GM18951 (cell line): ENCODE data around the gene CYP21A2.
"Not testable (repeated sequence)": the region's sequence is repeated elsewhere in the genome, so short reads cannot be mapped to it uniquely, and the experiment has no call there.

Source experiments
- POLR2A ChIP-seq: IDR thresholded peaks from 4 replicates; pipeline ENCODE4 v1.6.1; 2011; ENCODE audit warnings: mild to moderate bottlenecking; ENCODE audit not compliant: insufficient read length, insufficient read depth; ENCODE audit errors: extremely low read depth
- in situ Hi-C: fragments of 300-500 bp; cut with MboI; formaldehyde crosslinking; loops from one replicate; pipeline ENCODE4 v1.12.0; 2022; ENCODE audit warnings: low sequenced_read_pairs, mixed read lengths, inconsistent platforms; ENCODE audit not compliant: unreplicated experiment

The CYP21A2 gene

DNA sequence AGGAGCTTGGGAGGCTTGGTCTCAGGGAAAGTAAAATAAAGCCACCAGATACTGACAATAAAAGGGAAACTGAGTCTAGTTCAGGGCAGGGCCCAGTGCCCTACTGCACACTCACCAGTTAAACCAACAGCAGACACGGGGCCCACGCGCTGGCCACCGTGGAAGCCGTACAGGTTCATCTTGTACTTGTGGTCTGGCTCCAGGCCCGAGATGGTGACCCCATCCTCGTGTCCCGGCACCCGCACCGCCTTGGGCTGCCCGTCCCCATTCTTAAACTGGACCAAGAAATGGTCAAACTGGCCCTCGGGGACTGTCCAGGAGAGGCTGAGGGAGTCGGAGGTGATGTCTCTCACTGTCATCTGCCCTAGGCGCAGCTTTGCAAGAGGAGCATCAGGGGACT lies 26.5 kb downstream of the CYP21A2 start:
- in situ Hi-C loops, result no loop called here
- TF ChIP-seq POLR2A, result no peak

DNA sequence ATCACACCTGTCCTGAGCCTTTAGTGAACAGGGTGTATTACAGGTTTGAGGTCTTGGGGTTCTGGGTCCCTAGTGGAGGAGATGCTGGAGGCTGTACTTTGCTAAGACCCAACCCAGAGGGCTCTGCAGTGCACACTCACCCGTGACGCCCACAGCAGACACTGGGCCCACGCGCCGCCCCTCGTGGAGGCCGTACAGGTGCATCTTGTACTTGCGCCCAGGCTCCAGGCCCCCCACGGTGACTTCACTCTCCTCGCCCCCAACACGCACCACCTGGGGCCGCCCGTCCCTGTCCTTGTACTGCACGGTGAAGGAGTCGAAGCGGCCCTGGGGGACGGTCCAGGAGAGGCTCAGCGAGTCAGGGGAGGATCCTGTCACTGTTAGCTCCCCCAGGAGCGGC lies 29.3 kb downstream of the CYP21A2 start:
- in situ Hi-C loops, result not testable (repeated sequence)

- in situ Hi-C loops, result not testable (repeated sequence)
Measured at GRCh38 chr6:32068315-32068714, 30.1 kb downstream of the CYP21A2 start.

GRCh38 chr6:32068867-32069266 lies 30.7 kb downstream of the CYP21A2 start:
- no peak for TF ChIP-seq POLR2A
- in situ Hi-C loops, result no loop called here

GRCh38 chr6:32069460-32069859 lies 31.2 kb downstream of the CYP21A2 start:
- in situ Hi-C loops, result no loop called here
- no peak for TF ChIP-seq POLR2A

DNA sequence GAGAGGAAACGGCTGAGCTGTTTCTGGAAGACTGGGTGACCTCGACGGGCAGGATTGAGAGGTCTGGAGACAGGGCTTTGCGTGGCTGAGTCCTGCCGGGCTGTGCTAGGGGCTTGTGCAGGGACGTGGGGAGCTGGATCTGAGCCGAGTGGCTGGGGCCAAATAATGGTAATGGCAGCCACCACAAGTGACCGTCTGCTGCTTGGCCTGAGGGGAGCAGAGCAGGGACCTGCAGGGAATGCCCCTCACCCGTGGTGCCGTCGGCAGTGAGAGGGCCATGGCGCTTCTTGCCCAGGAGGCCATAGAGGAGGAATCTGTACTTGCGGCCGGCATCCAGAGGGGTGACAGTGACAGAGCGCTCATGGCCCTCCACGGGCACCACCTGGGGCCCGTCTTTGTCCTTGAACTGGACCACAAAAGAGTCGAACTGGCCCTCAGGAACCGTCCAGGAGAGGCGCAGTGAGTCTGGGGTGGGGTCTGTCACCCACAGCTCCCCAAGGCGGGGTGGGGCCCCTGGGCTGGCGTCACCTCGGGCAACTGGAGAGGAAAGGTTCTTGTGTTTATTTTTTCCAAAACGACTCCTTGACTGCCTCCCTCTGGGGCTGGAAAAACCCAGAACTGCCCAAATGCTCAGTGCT lies 31.8 kb downstream of the CYP21A2 start:
- in situ Hi-C loops, result no loop called here
- no peak for TF ChIP-seq POLR2A

DNA sequence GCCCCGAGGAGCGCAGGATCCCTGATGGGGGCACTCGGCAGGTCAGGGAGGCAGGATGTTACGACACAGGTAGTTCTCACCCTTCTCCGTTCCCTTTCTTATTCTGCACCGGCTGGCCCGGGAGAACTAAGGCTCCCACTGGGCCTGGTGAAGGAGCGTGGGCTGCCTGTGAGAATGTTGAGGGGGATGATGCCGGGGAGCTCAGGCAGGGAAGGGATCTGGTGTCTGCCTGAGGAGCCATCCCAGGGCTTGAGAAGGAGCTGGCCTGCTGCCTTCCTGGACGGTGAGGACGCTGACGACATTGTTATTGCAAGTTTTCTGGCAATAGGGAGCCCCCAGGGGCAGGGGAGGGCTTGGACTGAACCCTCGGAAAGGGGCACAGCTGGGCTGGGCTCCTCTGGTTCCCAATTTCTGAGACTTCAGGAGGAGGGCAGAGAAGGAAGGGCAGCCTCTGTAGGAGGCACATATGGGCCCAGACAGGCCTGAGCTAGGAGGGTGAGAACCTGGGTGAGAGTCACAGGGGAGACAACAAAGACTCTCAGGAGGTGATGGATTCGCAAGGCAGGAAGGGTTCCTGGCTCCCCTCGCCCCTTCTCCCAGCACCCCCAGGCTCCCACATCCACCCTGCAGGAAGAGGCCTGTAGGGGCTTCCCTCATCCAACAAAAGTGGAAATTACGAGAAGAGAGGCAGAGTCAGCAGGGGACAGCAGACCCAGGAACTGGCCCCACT lies 32.8 kb downstream of the CYP21A2 start:
- in situ Hi-C loops, result no loop called here
- TF ChIP-seq POLR2A, result no peak

DNA sequence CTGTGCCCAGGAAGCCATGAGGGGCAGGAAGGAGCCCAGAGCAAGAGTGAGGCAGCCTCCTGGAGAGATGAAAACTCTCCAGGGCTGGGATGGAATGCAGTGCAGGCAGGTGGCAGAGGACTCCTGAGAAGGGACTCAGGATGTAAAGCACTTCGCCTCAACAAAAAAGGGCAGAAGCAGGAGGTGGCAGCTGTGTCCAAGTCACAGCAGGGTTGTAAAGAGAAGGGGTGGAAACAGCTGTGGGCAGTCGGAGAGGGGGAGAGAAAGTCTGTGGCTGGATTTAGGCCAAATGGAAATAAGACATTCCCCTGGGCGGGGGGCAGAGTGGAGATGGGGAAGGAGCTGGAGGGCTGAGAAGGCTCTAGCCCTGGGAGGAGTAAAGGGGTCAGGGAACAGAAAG lies 34.9 kb downstream of the CYP21A2 start:
- in situ Hi-C loops, result no loop called here

GRCh38 chr6:32073613-32074012 lies 35.4 kb downstream of the CYP21A2 start:
- TF ChIP-seq POLR2A, result no peak
- in situ Hi-C loops, result no loop called here

More for the DNA sequence above, 34.9 kb downstream of the CYP21A2 start:
- TF ChIP-seq POLR2A, result no peak

- in situ Hi-C loops, result no loop called here
- TF ChIP-seq POLR2A, result no peak
Measured at GRCh38 chr6:32074996-32075532, 36.8 kb downstream of the CYP21A2 start.

GRCh38 chr6:32075781-32076180 lies 37.6 kb downstream of the CYP21A2 start:
- no peak for TF ChIP-seq POLR2A

GRCh38 chr6:32076321-32076809 lies 38.1 kb downstream of the CYP21A2 start:
- TF ChIP-seq POLR2A, result no peak
- in situ Hi-C loops, result no loop called here

More at GRCh38 chr6:32075781-32076180, 37.6 kb downstream of the CYP21A2 start:
- in situ Hi-C loops, result no loop called here

DNA sequence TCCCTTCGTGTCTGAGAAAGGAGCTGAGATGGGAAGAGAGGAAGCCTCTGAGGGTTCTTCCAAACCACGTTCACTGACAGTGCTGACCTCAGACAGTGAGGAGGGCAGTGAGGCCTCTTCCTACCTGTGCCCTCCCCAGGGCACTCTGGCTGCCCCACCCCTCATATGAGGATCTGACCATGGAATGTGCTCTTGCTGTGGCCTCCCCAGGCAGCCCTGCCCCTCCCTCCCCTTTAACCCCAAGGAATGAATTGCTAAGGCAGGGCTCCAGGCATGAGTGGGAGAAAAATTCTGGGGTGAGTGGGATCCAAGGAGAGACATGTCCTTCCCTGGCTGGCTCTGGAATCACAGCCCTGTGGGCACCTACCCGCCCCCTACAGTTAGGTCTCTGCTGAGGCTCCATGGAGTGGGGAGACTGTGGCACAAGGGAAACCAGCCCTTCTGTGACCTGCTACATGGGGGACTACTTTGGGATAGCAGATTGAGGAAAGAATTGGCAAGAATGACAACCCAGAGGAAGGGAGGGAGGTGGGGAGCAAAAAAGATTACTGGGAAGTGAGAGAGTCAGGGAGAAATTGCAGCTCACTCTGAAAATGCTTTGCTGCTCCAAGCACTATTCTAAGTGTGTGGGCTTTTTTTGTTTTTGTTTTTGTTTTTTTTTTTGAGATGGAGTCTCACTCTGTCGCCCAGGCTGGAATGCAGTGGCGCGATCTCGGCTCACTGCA lies 41.5 kb downstream of the CYP21A2 start:
- in situ Hi-C loops, result no loop called here
- no peak for TF ChIP-seq POLR2A

DNA sequence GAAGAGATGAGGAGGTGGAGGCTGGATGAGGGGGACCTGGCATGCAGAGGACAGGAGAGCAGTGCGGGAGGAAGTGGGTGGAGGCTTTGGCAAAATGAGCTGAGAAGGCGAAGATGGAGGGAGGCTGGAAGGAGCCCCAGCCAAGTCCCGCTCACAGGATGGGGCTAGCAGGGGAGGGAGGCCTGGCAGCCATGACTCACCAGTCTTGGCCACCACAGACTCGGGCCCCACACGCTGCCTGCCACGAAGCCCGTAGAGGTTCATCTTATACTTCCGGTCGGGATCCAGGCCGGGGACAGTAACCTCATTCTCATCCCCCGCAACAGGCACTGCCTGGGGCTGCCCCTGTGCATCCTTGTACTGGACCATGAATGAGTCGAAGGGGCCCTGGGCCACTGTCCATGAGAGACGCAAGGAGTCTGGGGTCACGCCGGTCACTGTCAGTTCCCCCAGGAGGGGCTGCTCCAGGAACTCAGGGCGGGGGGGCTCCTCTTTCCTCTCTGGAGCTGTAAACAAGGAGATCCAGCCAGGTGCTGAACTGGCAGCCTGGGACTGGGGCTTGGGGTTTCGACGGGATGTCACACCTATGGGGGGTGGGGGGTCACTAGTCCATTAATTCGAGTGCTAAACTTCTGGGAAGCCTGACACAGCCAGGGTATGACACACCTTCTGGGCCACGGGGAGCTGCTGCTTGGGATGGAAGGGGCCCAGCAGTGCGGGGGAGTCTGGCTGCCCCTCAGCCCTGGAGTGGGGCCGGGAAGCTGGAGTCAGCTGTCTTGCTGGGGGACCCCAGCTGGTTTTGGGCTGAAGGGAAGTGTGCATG lies 43.2 kb downstream of the CYP21A2 start:
- TF ChIP-seq POLR2A, result no peak
- in situ Hi-C loops, result no loop called here
